ENCODE data around the gene MYOG.

The MYOG gene

DNA sequence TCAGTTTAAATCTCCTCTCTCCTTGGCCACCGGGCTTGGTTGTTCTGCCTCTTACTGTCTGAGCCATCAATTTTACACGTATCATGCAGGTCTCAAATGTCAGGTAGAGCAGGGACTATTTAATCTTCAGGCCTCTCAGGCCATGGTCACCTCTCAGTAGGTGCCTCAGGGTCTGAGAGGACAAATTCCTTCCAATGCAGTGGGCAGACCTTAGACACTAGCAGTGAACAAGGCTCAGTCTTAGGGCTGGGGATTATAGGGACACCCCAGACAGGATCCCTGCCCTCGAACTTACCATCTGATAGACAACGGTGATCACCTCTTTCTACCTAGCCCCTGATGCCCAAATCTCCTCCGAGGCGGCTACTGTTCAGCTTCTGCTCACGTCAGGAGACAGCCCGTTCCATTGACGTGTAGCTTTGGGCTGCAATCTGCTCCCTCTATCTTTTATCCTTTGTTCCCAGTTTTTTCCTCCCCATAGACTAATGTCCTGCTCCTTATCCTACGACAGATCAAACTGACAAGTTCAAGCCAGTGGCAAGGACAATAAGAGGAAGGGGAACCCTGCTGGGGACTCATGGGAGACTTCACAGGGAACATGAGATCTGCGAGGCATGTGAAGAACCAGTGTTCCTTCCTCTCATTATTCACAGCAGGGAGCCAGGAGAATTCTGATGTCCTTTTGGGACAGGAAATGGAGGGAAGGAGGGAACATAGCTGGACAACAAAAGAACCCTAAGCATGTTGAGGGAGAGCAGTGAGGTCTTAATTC is 1.4 kb upstream of the MYOG start:
- TF ChIP-seq TAF1 (IDR thresholded peaks at IDR 0.05; ENCODE audit: low read depth): no peak
- no peak for TF ChIP-seq EGR1 (IDR thresholded peaks at IDR 0.05)
- no peak for TF ChIP-seq TCF12 (IDR thresholded peaks at IDR 0.05; ENCODE audit: low read depth)
- no peak for TF ChIP-seq TEAD4 (IDR thresholded peaks at IDR 0.05)
- no peak for TF ChIP-seq YY1 (IDR thresholded peaks at IDR 0.05; ENCODE audit: low read depth)
- no peak for TF ChIP-seq FOXM1 (IDR thresholded peaks at IDR 0.05; ENCODE audit: borderline replicate concordance, low read depth)
- TF ChIP-seq, protein P1, sequence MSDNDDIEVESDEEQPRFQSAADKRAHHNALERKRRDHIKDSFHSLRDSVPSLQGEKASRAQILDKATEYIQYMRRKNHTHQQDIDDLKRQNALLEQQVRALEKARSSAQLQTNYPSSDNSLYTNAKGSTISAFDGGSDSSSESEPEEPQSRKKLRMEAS (IDR thresholded peaks at IDR 0.05): no peak
- TF ChIP-seq EP300 (IDR thresholded peaks at IDR 0.05; ENCODE audit: borderline replicate concordance): no peak
- TF ChIP-seq, protein P2, sequence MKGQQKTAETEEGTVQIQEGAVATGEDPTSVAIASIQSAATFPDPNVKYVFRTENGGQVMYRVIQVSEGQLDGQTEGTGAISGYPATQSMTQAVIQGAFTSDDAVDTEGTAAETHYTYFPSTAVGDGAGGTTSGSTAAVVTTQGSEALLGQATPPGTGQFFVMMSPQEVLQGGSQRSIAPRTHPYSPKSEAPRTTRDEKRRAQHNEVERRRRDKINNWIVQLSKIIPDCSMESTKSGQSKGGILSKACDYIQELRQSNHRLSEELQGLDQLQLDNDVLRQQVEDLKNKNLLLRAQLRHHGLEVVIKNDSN (IDR thresholded peaks at IDR 0.05): no peak
- TF ChIP-seq NFIC (IDR thresholded peaks at IDR 0.05): no peak
- no peak for TF ChIP-seq CREB1 (IDR thresholded peaks at IDR 0.05; ENCODE audit: low read depth)
- TF ChIP-seq, protein P3, sequence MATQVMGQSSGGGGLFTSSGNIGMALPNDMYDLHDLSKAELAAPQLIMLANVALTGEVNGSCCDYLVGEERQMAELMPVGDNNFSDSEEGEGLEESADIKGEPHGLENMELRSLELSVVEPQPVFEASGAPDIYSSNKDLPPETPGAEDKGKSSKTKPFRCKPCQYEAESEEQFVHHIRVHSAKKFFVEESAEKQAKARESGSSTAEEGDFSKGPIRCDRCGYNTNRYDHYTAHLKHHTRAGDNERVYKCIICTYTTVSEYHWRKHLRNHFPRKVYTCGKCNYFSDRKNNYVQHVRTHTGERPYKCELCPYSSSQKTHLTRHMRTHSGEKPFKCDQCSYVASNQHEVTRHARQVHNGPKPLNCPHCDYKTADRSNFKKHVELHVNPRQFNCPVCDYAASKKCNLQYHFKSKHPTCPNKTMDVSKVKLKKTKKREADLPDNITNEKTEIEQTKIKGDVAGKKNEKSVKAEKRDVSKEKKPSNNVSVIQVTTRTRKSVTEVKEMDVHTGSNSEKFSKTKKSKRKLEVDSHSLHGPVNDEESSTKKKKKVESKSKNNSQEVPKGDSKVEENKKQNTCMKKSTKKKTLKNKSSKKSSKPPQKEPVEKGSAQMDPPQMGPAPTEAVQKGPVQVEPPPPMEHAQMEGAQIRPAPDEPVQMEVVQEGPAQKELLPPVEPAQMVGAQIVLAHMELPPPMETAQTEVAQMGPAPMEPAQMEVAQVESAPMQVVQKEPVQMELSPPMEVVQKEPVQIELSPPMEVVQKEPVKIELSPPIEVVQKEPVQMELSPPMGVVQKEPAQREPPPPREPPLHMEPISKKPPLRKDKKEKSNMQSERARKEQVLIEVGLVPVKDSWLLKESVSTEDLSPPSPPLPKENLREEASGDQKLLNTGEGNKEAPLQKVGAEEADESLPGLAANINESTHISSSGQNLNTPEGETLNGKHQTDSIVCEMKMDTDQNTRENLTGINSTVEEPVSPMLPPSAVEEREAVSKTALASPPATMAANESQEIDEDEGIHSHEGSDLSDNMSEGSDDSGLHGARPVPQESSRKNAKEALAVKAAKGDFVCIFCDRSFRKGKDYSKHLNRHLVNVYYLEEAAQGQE (IDR thresholded peaks at IDR 0.05; ENCODE audit: low read depth): no peak
- no peak for TF ChIP-seq ZBTB7A (IDR thresholded peaks at IDR 0.05; ENCODE audit: low read depth)
- TF ChIP-seq CEBPB (IDR thresholded peaks at IDR 0.05): no peak
- no peak for TF ChIP-seq RAD21 (IDR thresholded peaks at IDR 0.05; ENCODE audit: low read depth)

DNA sequence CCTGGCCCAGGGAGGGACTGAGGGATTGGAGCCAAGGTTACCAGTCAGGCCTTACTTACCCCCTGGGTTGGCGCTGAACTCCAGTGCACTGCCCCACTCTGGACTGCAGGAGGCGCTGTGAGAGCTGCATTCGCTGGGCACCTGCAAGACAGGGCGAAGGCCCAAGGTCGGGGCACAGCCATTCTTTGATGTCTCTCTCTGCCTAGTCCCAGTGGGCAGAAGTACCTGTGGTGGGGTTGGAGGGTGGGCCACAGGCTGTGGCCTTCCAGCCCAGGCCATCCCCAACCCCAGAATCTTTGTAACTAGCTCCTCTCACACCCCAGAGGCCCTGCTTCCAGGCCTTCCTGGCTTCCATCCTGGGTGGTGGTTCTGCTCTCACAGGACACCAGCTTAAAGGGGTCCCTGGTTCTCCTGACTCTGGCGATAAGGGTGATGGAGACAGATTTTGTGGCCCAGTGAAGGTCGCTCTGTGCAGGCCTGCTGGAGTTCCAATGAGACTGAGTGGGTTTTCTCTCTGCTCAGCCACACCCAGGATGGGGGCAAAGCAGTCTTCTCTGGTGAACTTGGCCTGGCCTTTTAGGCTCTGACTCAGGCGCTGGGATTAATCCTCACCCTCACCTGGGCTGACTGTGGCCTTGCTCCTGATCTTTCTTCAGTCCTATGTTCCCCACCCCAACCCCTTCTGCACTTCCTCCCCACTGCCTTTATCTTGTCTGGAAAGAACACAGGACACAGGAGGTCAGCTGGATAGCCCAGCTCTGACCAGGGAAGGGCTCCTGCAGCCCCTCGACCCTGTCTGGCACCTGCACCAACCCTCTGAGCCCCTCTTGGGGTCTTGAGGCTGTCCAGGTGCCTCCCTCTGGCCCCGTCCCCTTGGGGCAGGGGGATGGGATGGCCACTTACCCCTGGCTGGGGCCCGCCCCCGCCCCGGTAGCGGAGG is 954 bp downstream of the MYOG start:
- TF ChIP-seq NFIC (IDR thresholded peaks at IDR 0.05) (peak; percentile 16; the same call in 1 of the 2 replicates), RAD21 (IDR thresholded peaks at IDR 0.05; ENCODE audit: low read depth) (peak; percentile 72)
- TF ChIP-seq, protein P2 (IDR thresholded peaks at IDR 0.05): no peak

DNA sequence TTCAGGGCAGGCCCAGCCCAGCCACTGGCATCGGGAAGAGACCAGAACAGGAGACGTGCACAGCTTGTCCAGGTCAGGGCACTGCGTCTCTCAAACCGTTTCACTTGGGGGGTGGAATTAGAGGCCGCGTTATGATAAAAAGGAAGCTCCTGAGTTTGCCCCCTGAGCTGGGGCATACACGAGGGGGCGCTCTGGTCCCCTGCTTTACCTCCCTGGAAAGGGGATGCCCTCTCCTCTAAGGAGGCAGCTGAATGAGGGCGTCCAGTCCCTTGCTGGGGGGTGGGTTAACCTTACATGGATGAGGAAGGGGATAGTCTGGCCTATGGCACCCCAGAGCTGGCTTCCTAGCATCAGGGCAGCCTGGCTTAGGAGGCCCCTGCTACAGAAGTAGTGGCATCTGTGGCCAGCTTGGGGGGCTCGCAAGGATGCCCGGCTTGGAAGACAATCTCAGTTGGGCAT is 2.3 kb downstream of the MYOG start:
- TF ChIP-seq ZBTB7A (IDR thresholded peaks at IDR 0.05; ENCODE audit: low read depth): no peak
- no peak for TF ChIP-seq EGR1 (IDR thresholded peaks at IDR 0.05)
- no peak for TF ChIP-seq CREB1 (IDR thresholded peaks at IDR 0.05; ENCODE audit: low read depth)
- no peak for TF ChIP-seq EP300 (IDR thresholded peaks at IDR 0.05; ENCODE audit: borderline replicate concordance)
- no peak for TF ChIP-seq TAF1 (IDR thresholded peaks at IDR 0.05; ENCODE audit: low read depth)
- TF ChIP-seq, protein P2 (IDR thresholded peaks at IDR 0.05): no peak
- no peak for TF ChIP-seq FOXM1 (IDR thresholded peaks at IDR 0.05; ENCODE audit: borderline replicate concordance, low read depth)
- TF ChIP-seq, protein P3 (IDR thresholded peaks at IDR 0.05; ENCODE audit: low read depth): no peak
- TF ChIP-seq TCF12 (IDR thresholded peaks at IDR 0.05; ENCODE audit: low read depth): no peak
- no peak for TF ChIP-seq RAD21 (IDR thresholded peaks at IDR 0.05; ENCODE audit: low read depth)
- TF ChIP-seq TEAD4 (IDR thresholded peaks at IDR 0.05): no peak
- no peak for TF ChIP-seq CEBPB (IDR thresholded peaks at IDR 0.05)
- TF ChIP-seq, protein P1 (IDR thresholded peaks at IDR 0.05): no peak
- no peak for TF ChIP-seq YY1 (IDR thresholded peaks at IDR 0.05; ENCODE audit: low read depth)
- no peak for TF ChIP-seq NFIC (IDR thresholded peaks at IDR 0.05)

DNA sequence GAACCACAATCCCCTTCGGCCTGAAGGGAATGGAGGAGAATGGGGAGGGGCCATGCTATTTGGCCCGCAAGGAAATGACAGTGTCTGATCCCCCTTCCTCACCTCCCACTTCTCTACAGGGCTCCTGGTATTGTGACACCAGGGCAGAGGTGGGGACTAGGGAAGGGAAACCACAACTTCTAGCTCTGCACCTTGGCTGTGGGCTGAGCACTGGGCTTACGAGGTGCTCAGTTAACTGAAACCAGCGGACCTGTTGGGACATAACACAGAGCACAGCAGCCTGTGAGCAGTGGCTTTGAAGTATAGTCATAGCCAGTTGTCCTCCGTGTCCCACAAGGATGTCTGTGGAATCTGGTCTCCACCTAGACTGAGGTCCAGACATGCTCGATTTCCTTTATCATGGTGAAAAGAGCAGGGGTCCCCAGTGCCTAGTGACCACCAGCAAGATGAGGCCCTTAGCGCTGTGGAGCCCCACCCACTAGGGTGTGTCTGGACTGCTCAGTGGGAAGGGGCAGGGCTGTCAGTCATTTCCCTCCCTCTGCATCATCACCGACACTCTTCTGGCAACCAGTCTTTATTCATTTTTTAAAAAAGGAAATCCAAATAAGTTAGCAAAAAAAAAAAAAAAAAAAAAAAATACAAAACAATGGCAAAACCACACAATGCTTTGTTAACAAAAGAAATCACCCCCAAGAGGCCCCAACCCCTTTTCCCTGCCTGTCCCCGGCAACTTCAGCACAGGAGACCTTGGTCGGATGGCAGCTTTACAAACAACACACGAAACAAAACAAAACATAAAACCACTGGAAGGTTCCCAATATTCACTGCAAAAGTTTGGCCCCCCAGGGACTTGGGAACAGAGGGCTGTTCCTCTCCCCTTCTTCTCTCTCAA is 3.0 kb downstream of the MYOG start:
- TF ChIP-seq FOXM1 (IDR thresholded peaks at IDR 0.05; ENCODE audit: borderline replicate concordance, low read depth) (no peak), TAF1 (IDR thresholded peaks at IDR 0.05; ENCODE audit: low read depth) (no peak), CREB1 (IDR thresholded peaks at IDR 0.05; ENCODE audit: low read depth) (no peak), CEBPB (IDR thresholded peaks at IDR 0.05) (no peak), ZBTB7A (IDR thresholded peaks at IDR 0.05; ENCODE audit: low read depth) (no peak), YY1 (IDR thresholded peaks at IDR 0.05; ENCODE audit: low read depth) (no peak), EGR1 (IDR thresholded peaks at IDR 0.05) (no peak), TEAD4 (IDR thresholded peaks at IDR 0.05) (no peak), TCF12 (IDR thresholded peaks at IDR 0.05; ENCODE audit: low read depth) (no peak)
- TF ChIP-seq, protein P2 (IDR thresholded peaks at IDR 0.05): no peak
- TF ChIP-seq, protein P3 (IDR thresholded peaks at IDR 0.05; ENCODE audit: low read depth): no peak

All from Ishikawa (cell line).